ENCODE results near the gene CLN5.

Gene CLN5
- total RNA-seq = 14.5 to 24.8 (median 23.6) reads per million in 3 donors

GRCh38 chr13:76991796-76992547, at the start of gene CLN5:
Gene CLN5, plus strand, starts transcription at chr13:76992081. Its CDS starts 18 bp downstream, at chr13:76992099.
- H3K36me3 ChIP-seq (ENCODE audit: control insufficient read depth, insufficient read depth, low read length) = no peaks in the 10 kb centered on the region
- no peaks in the 10 kb centered on the region for H3K27me3 ChIP-seq (replicated peaks; ENCODE audit: control insufficient read depth, insufficient read depth, low read length, poor library complexity, severe bottlenecking)
- H3K4me1 ChIP-seq (ENCODE audit: control insufficient read depth, insufficient read depth, low read length, poor library complexity, severe bottlenecking) = peaks cover 29% of the 10 kb centered on the region
- peak; percentile 92 to 94 (median 93) for DNase-seq
- H3K4me3 ChIP-seq (ENCODE audit: insufficient read depth, low read depth, low read length, poor library complexity, severe bottlenecking) = peak within 1 kb of the TSS; percentile 86
- no peaks in the 10 kb centered on the region for H3K9me3 ChIP-seq (ENCODE audit: control insufficient read depth, low read length)
- H3K27ac ChIP-seq (ENCODE audit: insufficient read depth, low read length, poor library complexity, severe bottlenecking) = peak within 1 kb of the TSS; percentile 96

GRCh38 chr13:76942363-76942762, 49.5 kb upstream of the CLN5 start:
- Histone ChIP-seq H3K4me1 (ENCODE audit: control insufficient read depth, insufficient read depth, low read length, poor library complexity, severe bottlenecking) (no peaks in the 10 kb centered on the region), H3K4me3 (ENCODE audit: insufficient read depth, low read depth, low read length, poor library complexity, severe bottlenecking) (no peak overlapping the region), H3K36me3 (ENCODE audit: control insufficient read depth, insufficient read depth, low read length) (no peaks in the 10 kb centered on the region), H3K9me3 (ENCODE audit: control insufficient read depth, low read length) (no peaks in the 10 kb centered on the region), H3K27ac (ENCODE audit: insufficient read depth, low read length, poor library complexity, severe bottlenecking) (no peak overlapping the region), H3K27me3 (replicated peaks; ENCODE audit: control insufficient read depth, insufficient read depth, low read length, poor library complexity, severe bottlenecking) (no peaks in the 10 kb centered on the region)
- DNase-seq = no peak

GRCh38 chr13:76943646-76944045, 48.2 kb upstream of the CLN5 start:
- Histone ChIP-seq H3K27ac (ENCODE audit: insufficient read depth, low read length, poor library complexity, severe bottlenecking) (no peak overlapping the region), H3K4me3 (ENCODE audit: insufficient read depth, low read depth, low read length, poor library complexity, severe bottlenecking) (no peak overlapping the region), H3K4me1 (ENCODE audit: control insufficient read depth, insufficient read depth, low read length, poor library complexity, severe bottlenecking) (no peaks in the 10 kb centered on the region), H3K9me3 (ENCODE audit: control insufficient read depth, low read length) (no peaks in the 10 kb centered on the region), H3K36me3 (ENCODE audit: control insufficient read depth, insufficient read depth, low read length) (no peaks in the 10 kb centered on the region), H3K27me3 (replicated peaks; ENCODE audit: control insufficient read depth, insufficient read depth, low read length, poor library complexity, severe bottlenecking) (no peaks in the 10 kb centered on the region)
- no peak for DNase-seq

GRCh38 chr13:76944456-76944855, 47.4 kb upstream of the CLN5 start:
- Histone ChIP-seq H3K27me3 (replicated peaks; ENCODE audit: control insufficient read depth, insufficient read depth, low read length, poor library complexity, severe bottlenecking) (no peaks in the 10 kb centered on the region), H3K4me3 (ENCODE audit: insufficient read depth, low read depth, low read length, poor library complexity, severe bottlenecking) (no peak overlapping the region), H3K27ac (ENCODE audit: insufficient read depth, low read length, poor library complexity, severe bottlenecking) (no peak overlapping the region), H3K9me3 (ENCODE audit: control insufficient read depth, low read length) (no peaks in the 10 kb centered on the region), H3K36me3 (ENCODE audit: control insufficient read depth, insufficient read depth, low read length) (no peaks in the 10 kb centered on the region), H3K4me1 (ENCODE audit: control insufficient read depth, insufficient read depth, low read length, poor library complexity, severe bottlenecking) (no peaks in the 10 kb centered on the region)
- DNase-seq = no peak

GRCh38 chr13:76948149-76948548, 43.7 kb upstream of the CLN5 start, which contains the start of gene ACOD1:
Gene ACOD1, plus strand, starts transcription at chr13:76948511. Its CDS starts 48 bp downstream, at chr13:76948559.
- Histone ChIP-seq H3K9me3 (ENCODE audit: control insufficient read depth, low read length) (no peaks in the 10 kb centered on the region), H3K36me3 (ENCODE audit: control insufficient read depth, insufficient read depth, low read length) (no peaks in the 10 kb centered on the region), H3K27ac (ENCODE audit: insufficient read depth, low read length, poor library complexity, severe bottlenecking) (no peak within 1 kb of the TSS), H3K27me3 (replicated peaks; ENCODE audit: control insufficient read depth, insufficient read depth, low read length, poor library complexity, severe bottlenecking) (no peaks in the 10 kb centered on the region), H3K4me1 (ENCODE audit: control insufficient read depth, insufficient read depth, low read length, poor library complexity, severe bottlenecking) (no peaks in the 10 kb centered on the region), H3K4me3 (ENCODE audit: insufficient read depth, low read depth, low read length, poor library complexity, severe bottlenecking) (no peak within 1 kb of the TSS)
- DNase-seq = no peak

GRCh38 chr13:76950101-76950500, 41.8 kb upstream of the CLN5 start:
- no peak overlapping the region for H3K27ac ChIP-seq (ENCODE audit: insufficient read depth, low read length, poor library complexity, severe bottlenecking)
- H3K36me3 ChIP-seq (ENCODE audit: control insufficient read depth, insufficient read depth, low read length) = no peaks in the 10 kb centered on the region

GRCh38 chr13:76953968-76954367, 37.9 kb upstream of the CLN5 start:
- Histone ChIP-seq H3K9me3 (ENCODE audit: control insufficient read depth, low read length) (no peaks in the 10 kb centered on the region), H3K27ac (ENCODE audit: insufficient read depth, low read length, poor library complexity, severe bottlenecking) (no peak overlapping the region), H3K36me3 (ENCODE audit: control insufficient read depth, insufficient read depth, low read length) (no peaks in the 10 kb centered on the region), H3K4me3 (ENCODE audit: insufficient read depth, low read depth, low read length, poor library complexity, severe bottlenecking) (no peak overlapping the region), H3K27me3 (replicated peaks; ENCODE audit: control insufficient read depth, insufficient read depth, low read length, poor library complexity, severe bottlenecking) (no peaks in the 10 kb centered on the region), H3K4me1 (ENCODE audit: control insufficient read depth, insufficient read depth, low read length, poor library complexity, severe bottlenecking) (no peaks in the 10 kb centered on the region)
- DNase-seq = no peak

More at GRCh38 chr13:76950101-76950500, 41.8 kb upstream of the CLN5 start:
- Histone ChIP-seq H3K4me3 (ENCODE audit: insufficient read depth, low read depth, low read length, poor library complexity, severe bottlenecking) (no peak overlapping the region), H3K27me3 (replicated peaks; ENCODE audit: control insufficient read depth, insufficient read depth, low read length, poor library complexity, severe bottlenecking) (no peaks in the 10 kb centered on the region), H3K4me1 (ENCODE audit: control insufficient read depth, insufficient read depth, low read length, poor library complexity, severe bottlenecking) (no peaks in the 10 kb centered on the region), H3K9me3 (ENCODE audit: control insufficient read depth, low read length) (no peaks in the 10 kb centered on the region)
- DNase-seq = no peak

- Histone ChIP-seq H3K9me3 (ENCODE audit: control insufficient read depth, low read length) (no peaks in the 10 kb centered on the region), H3K36me3 (ENCODE audit: control insufficient read depth, insufficient read depth, low read length) (no peaks in the 10 kb centered on the region), H3K27me3 (replicated peaks; ENCODE audit: control insufficient read depth, insufficient read depth, low read length, poor library complexity, severe bottlenecking) (no peaks in the 10 kb centered on the region), H3K27ac (ENCODE audit: insufficient read depth, low read length, poor library complexity, severe bottlenecking) (no peak overlapping the region), H3K4me3 (ENCODE audit: insufficient read depth, low read depth, low read length, poor library complexity, severe bottlenecking) (no peak overlapping the region), H3K4me1 (ENCODE audit: control insufficient read depth, insufficient read depth, low read length, poor library complexity, severe bottlenecking) (no peaks in the 10 kb centered on the region)
- DNase-seq = no peak
Observed at GRCh38 chr13:76954538-76954937, 37.3 kb upstream of the CLN5 start.

GRCh38 chr13:76955193-76955592, 36.7 kb upstream of the CLN5 start:
- Histone ChIP-seq H3K9me3 (ENCODE audit: control insufficient read depth, low read length) (no peaks in the 10 kb centered on the region), H3K27me3 (replicated peaks; ENCODE audit: control insufficient read depth, insufficient read depth, low read length, poor library complexity, severe bottlenecking) (no peaks in the 10 kb centered on the region), H3K4me1 (ENCODE audit: control insufficient read depth, insufficient read depth, low read length, poor library complexity, severe bottlenecking) (no peaks in the 10 kb centered on the region), H3K36me3 (ENCODE audit: control insufficient read depth, insufficient read depth, low read length) (no peaks in the 10 kb centered on the region), H3K27ac (ENCODE audit: insufficient read depth, low read length, poor library complexity, severe bottlenecking) (no peak overlapping the region), H3K4me3 (ENCODE audit: insufficient read depth, low read depth, low read length, poor library complexity, severe bottlenecking) (no peak overlapping the region)
- no peak for DNase-seq

GRCh38 chr13:76955661-76956060, 36.2 kb upstream of the CLN5 start:
- no peak for DNase-seq
- Histone ChIP-seq H3K4me3 (ENCODE audit: insufficient read depth, low read depth, low read length, poor library complexity, severe bottlenecking) (no peak overlapping the region), H3K27ac (ENCODE audit: insufficient read depth, low read length, poor library complexity, severe bottlenecking) (no peak overlapping the region), H3K36me3 (ENCODE audit: control insufficient read depth, insufficient read depth, low read length) (no peaks in the 10 kb centered on the region), H3K9me3 (ENCODE audit: control insufficient read depth, low read length) (no peaks in the 10 kb centered on the region), H3K4me1 (ENCODE audit: control insufficient read depth, insufficient read depth, low read length, poor library complexity, severe bottlenecking) (no peaks in the 10 kb centered on the region), H3K27me3 (replicated peaks; ENCODE audit: control insufficient read depth, insufficient read depth, low read length, poor library complexity, severe bottlenecking) (no peaks in the 10 kb centered on the region)
